HG02759 (cell line): Measurements from ENCODE around the gene FCRLA.

ENCODE experiments used
- ATAC-seq: cut with Tn5 transposase; IDR thresholded peaks from one replicate; pipeline ENCODE4 v1.9.1; 2021; ENCODE audit warnings: mild to moderate bottlenecking, moderate library complexity; ENCODE audit not compliant: unreplicated experiment

Gene FCRLA

GRCh38 chr1:161731241-161731640 lies 24.2 kb downstream of the FCRLA start:
- no peak for ATAC-seq

DNA sequence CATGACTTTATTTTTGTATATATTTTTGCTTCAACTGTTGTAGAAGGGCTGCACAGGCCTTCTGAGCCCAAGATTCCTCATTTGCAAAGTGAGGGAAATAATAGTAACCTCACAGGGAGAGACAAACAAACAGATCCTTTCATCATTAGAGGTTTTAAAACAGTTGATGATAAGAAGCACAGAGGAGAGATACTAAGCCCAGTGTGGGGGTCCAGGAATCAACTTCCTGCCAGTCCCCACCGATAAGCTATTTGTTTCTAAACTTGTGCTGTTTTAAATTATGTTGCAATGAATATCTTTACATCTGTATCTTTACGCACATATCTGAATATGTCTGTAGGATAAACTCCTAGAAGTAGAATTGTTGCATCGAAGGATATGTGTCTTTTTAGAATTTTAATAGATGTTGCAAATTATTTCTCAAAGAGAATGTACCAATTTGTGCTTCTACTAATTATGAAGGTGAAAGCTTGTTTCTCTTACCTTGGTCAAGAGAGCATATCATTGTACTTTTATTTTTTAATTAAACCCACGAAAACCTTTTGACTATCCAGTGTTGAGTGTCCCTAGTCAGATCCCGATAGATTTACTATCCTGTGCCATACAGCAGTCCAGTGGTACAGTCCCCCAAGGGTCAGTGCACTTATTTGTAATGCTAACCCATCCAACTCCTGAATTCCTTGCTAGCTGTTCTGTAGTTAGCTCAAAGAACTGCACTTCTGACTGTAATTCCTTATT lies 25.1 kb downstream of the FCRLA start:
- ATAC-seq = no peak

GRCh38 chr1:161733526-161733925 lies 26.5 kb downstream of the FCRLA start:
- no peak for ATAC-seq

DNA sequence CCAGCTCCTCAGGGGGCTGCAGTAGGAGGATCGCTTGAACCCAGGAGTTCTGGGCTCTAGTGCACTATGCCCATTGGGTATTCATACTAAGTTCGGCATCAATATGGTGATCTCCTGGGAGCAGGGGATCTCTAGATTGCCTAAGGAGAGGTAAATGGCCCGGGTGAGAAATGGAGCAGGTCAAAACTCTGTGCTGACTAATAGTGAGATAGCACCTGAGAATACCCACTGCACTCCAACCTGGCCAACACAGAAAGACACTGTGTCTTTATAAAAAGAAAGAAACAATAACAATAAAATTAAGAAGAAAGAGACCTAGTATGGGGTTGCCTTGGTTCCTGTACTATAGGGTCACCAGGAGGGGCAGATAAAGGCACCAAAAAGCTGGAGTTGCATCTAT lies 28.8 kb downstream of the FCRLA start:
- no peak for ATAC-seq

- no peak for ATAC-seq
These were observed 29.4 kb downstream of the FCRLA start for GRCh38 chr1:161736335-161736969.

- no peak for ATAC-seq
These were observed 30.6 kb downstream of the FCRLA start for GRCh38 chr1:161737625-161738024.

DNA sequence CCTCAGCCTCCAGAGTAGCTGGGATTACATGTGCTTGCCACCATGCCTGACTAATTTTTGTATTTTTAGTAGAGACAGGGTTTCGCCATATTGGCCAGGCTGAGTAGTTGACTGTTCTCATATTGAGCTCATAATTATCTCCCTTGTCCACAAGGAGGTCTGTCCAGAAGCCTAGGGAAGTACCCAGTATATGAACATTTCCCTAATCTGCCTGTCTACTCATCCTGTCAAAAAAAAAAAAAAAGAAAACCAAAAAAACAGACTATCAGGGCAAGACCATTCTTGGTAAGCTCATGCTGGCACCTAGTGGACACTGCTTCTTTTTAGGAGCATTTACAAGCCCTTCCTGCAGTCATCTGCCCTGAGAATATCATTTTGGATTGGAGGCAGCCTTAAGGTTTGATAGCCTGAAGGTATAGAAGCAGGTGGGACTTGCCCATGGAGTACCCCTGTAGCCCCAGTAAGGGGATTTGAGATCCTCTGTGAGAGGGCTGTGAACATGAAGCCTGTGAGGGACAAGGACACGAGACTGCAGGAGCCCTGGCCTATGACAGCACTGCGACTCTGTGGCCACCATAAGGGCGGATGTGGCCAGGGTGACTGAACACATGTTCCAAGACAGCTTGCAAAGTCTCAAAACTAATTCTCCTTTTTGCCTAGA lies 31.7 kb downstream of the FCRLA start:
- ATAC-seq = peak; percentile 75

DNA sequence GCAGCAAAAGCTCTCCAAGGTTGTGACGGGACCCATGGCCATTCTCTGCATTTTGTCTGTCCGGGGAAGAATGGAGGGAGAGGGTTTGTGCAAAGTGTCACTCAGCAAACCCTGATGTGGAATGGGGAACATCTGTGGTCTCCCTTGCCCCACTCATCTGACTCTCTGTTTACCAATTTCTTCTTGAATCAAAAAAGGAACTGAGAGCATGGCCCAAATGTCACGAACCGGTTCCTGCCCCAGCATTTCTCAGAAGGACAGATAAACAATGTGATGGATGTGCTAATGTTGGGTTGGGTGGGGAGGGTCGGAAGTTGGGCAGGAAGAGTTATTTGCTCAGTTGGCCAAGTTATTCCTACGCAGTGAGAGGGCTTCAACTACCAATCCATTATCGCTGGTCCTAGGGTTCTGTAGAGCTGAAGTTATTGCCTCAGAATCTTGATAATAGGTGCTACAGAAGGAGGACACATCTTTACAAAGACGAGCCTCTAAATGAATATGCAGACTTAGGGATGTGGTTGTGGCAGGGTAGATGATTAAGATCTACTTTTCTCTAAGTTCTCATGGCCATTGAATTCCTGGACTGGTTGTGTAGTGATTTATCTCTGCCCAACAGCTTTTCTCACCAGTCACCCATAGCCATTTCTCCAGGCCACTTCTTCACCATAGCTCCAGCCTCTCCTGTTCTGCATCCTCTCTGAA lies 33.0 kb downstream of the FCRLA start:
- no peak for ATAC-seq

- no peak for ATAC-seq
These were observed 33.9 kb downstream of the FCRLA start for GRCh38 chr1:161740921-161741320.

- no peak for ATAC-seq
These were observed 36.2 kb downstream of the FCRLA start for GRCh38 chr1:161743231-161743630.

GRCh38 chr1:161747801-161748200 lies 40.8 kb downstream of the FCRLA start:
- no peak for ATAC-seq

DNA sequence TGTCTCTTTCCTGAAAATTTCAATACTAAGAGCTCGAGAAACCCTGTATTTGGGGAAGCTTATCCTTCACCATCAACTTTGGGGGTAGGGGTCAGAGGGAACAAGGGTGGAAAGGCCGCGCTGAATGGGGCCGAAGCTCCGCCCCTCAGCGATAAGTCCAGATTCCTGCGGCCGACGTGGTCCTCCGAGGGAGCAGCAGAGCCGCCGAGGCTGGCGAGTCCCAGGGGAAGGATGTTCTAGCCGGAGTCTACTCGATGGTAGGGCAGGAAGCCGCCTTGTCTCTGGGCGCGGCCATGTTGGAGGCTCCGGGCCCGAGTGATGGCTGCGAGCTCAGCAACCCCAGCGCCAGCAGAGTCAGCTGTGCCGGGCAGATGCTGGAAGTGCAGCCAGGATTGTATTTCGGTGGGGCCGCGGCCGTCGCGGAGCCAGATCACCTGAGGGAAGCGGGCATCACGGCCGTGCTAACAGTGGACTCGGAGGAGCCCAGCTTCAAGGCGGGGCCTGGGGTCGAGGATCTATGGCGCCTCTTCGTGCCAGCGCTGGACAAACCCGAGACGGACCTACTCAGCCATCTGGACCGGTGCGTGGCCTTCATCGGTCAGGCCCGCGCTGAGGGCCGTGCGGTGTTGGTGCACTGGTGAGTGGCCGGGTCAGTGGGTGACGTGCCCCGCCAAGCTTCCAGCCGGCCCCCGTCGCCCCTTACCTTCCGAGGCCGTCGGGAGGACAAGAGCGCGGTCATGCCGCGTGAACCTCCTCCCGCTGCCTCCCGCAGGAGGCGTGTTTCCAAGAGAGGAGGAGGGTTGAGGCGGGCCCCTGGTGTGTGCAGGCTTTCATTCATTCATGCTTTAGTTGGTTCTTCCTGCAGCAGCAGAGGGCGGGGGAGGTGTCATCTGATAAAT lies 42.7 kb downstream of the FCRLA start, which contains the start of gene DUSP12:
TSS of gene DUSP12 (plus strand) at position 278 of the 899 bp plus-strand sequence. CDS start at position 294, 16 bp downstream.
- ATAC-seq = peak; percentile 97

DNA sequence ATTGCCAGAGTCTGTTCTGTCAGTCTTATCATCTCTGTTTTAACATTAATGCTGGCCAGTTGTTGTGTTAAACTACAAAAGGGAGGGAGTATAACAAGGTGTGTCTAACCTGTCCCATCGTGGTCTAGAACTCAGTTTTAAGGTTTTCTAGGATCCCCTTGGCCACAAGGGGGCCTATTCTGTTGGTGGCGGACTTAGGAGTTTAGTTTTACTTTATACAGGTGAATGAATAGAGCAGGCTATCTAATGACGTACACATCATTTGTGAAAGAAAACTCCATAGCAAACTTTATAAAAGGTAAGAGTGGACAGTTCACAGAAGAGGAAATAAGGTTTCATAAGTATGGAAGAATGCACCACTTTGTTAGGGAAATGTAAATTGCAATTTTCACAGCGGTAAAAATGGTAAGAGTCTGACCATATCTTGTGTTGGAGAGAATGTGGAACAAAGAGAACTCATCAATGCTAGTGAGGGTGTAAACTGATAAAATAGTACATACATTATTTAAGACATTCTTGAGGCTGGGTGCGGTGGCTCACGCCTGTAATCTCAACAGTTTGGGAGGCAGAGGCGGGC lies 56.6 kb downstream of the FCRLA start:
- peak; percentile 31 for ATAC-seq
